GM21447 (cell line): ENCODE data around the gene PRMT7.

Source experiments
- ATAC-seq: cut with Tn5 transposase; IDR thresholded peaks from one replicate; pipeline ENCODE4 v1.9.1; 2021; ENCODE audit not compliant: unreplicated experiment

PRMT7 gene

DNA sequence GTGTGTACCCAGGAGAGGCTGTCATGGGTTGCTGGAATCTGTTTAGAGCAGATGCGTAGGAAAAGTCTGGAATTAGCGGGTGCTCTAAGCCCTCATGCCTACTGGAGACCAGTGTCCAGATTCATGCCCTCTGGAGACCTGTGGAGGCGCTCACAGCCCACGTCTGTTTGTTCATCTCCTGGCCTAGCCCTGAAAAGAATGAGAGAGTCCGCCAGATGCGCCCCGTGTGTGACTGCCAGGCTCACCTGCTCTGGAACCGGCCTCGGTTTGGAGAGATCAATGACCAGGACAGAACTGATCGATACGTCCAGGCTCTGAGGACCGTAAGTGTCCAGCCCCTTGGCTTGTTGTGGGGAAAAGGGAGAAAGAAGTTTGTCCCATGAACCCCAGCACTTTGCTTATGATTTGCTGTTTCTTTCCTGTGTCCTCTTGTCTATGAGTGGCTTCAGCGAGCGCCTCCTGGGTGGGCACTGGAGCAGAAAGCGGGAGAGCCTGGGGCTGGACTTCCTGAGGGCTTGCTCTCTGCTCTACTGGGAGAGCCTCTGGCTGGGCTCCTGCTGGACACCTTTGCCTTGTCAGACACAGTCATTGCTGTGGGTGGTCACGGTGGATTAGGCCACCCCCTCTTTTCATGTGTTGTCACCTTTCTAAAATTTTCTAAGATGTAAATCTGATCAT lies 35.3 kb downstream of the PRMT7 start:
- ATAC-seq, result no peak

DNA sequence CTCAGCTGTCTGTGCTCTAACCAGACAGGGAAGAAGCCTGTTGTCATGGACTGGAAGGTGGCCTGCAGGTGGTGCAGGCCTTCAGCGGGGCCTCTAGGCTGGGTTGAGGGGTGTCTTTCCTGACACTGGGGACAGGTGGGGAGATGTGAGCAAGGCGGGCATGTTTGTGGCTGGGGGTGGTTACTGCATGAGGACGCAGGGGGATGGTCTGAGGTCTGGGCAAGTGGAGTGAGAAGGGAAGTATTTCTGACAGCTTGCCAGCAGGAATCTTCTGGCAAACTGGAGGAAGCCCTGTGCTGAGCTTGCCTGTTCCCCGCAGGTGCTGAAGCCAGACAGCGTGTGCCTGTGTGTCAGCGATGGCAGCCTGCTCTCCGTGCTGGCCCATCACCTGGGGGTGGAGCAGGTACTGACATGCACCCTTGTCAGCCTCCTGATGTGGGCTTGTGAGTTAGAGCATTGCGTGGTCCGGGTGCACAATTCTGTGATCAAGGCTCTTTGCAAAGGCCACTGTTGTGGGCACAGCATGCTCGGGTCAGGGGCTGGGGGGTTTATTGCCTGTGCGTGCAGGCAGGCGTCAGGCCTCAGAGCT lies 36.2 kb downstream of the PRMT7 start:
- no peak for ATAC-seq

DNA sequence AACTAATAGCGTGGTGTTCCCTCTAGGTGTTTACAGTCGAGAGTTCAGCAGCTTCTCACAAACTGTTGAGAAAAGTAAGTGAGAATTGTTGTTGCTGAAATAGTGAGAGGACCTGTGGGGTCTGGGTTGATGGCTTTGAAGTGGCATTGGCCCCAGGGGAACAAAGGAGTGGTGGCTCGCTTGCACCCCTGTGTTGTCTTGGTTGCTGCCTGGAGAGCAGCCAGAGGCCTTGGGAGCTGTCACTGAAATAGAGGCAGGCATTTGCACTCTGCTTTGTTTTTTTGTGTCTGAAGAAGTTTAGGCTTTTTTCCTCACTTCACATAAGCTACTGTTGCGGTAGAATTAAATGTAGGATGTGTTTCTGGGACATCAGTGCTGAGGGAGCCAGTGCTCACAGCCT lies 36.8 kb downstream of the PRMT7 start:
- ATAC-seq, result no peak

DNA sequence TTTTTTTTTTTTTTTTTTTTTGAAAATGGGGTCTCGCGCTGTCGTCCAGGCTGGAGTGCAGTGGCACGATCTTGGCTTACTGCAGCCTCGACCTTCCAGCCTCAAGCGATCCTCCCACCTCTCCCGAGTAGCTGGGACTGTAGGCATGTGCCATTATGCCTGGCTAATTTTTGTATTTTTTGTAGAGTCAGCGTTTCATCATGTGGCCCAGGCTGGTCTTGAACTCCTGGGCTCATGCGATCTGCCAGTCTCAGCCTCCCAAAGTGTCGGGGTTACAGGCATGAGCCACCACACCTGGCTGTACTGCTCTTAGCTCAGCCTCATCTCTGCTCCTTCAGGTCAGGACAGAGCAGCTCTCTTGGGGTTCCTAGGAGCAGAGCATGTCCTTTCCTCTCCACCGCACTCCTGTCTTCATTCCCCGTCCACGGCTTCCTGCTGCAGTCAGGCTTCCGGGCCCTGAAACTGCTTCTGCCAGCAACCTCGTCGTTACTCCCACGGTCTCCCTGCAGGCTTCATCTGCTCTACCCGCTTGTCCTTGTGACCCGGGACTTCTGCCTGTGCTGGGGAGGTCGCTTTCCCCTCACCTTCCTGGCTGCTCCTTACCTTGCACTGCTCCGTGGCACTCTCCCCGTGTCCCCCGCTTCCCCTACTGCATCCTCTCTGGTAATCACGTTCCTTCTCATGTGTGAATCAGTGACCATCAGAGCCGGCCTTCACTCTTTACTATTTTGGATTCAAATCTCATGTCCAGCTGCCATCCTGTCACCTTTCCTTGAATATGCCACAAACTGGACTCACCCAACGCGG lies 38.0 kb downstream of the PRMT7 start:
- ATAC-seq, result no peak

DNA sequence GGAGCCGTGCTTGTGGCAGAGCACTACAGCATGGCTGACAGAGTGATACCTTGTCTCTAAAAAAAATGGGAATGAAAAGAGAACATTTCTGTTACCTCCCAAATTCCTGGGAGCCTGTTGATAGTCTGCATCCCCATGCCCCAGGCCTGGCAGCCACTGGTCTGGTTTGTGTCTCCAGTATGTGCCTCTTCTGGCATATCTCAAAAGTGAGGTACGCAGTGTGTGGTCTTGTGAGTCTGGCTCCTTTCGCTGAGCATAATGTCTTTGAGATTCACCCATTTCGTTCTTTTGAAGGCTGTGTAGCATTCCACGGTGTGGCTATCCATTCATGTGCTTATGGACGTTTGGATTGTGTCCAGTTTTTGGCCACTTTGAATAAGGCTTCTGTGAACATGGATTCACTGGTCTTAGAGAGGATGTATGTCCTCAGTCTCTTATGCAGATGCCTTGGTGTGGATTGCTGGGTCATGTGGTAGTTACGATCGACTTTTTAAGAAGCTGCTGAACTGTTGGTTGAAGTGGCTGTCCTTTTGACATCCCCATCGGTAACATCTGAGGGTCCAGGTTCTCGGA lies 39.1 kb downstream of the PRMT7 start:
- ATAC-seq, result no peak

DNA sequence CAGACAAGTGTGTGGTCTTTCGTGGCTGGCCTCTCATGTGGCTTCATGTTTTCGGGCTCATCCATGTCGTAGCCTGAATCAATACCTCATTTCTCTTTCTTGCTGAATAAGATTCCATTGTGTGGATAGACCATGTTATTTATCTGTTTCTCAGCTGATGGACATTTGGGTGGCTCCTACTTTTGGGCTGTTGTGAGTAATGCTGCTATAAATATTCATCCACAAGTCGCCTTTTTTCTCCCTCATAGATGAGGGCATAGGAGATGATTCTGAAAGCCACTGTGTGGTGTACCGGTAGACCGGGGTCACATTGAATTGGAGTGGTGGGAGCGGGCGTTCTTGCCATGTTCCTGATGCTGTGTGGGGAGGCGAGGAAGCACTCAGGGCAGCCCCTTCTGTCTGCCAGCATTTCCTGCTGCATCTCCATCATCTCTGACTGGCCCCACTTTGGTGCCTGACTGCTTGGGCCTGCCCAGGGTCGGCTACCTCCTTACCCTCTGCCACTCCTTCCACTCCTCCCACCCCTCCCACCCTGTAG lies 40.1 kb downstream of the PRMT7 start:
- no peak for ATAC-seq

DNA sequence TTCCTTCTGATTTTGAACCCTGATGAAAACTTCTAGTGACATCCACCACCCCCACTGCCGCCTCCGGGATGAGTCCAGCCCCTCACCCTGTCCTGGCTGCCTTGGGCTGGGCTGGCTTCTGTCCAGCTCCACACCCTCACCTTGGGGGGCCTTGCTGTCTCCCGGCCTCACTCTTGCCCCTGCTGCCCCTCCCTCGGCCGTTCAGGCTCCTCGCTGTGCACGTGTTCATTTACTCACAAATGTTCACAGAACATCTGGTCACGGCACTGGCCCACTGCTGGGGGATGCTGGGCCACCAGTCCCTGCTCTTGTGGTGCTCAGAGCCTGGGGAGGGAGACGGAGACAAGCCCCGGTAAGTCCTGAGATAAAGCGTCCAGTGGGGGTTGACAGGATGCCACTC lies 40.6 kb downstream of the PRMT7 start:
- no peak for ATAC-seq

DNA sequence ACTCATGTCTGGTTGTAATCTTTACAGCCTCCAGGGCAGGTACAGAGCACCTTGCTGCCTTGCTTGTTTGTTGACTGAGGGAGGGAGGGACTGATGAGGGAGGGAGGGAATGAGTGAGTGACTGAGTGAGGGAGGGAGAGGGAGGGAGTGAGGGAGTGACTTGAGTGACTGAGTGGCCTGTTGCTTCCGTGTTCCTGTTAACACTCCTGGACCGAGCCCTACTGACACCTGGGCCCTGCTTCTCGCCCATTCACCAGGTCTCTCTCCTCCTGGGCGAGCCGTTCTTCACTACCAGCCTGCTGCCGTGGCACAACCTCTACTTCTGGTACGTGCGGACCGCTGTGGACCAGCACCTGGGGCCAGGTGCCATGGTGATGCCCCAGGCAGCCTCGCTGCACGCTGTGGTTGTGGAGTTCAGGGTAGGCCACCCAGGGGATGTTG lies 41.2 kb downstream of the PRMT7 start:
- ATAC-seq, result no peak

DNA sequence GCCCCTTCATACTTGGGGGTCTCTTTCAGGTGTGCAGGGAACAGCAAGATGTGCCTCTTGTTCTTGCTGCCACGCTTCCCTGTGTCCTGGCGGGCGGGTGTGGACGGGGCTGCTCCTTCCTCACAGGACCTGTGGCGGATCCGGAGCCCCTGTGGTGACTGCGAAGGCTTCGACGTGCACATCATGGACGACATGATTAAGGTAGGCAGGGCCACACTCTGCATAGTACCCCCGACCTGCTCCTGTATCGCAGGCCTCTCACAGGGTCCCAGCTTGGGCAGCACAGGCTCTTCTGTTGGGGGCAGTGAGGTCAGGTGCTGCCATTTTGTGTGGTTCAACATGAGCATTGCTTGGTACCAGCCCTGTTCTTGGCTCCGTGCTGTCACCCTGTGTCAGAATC lies 42.5 kb downstream of the PRMT7 start:
- no peak for ATAC-seq

DNA sequence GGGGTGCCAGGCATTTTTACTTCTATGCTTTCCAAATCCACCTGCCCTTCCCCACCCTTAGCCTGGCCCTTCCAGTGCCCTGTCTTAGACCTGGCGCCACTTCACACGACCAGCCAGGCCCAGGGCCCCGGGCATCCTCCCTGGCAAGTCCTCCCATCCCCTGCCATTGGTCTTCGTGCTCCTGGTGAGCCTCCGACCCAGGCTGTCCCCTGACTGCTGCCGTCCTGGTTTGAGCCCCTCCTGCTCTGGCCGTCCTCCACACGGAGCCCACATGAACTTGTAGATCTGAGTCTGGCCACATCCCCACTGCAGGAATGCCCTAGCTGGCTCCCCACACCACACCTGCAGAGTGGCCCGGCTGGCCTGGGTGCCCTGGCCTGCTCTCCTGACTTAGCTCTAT lies 44.0 kb downstream of the PRMT7 start:
- no peak for ATAC-seq

DNA sequence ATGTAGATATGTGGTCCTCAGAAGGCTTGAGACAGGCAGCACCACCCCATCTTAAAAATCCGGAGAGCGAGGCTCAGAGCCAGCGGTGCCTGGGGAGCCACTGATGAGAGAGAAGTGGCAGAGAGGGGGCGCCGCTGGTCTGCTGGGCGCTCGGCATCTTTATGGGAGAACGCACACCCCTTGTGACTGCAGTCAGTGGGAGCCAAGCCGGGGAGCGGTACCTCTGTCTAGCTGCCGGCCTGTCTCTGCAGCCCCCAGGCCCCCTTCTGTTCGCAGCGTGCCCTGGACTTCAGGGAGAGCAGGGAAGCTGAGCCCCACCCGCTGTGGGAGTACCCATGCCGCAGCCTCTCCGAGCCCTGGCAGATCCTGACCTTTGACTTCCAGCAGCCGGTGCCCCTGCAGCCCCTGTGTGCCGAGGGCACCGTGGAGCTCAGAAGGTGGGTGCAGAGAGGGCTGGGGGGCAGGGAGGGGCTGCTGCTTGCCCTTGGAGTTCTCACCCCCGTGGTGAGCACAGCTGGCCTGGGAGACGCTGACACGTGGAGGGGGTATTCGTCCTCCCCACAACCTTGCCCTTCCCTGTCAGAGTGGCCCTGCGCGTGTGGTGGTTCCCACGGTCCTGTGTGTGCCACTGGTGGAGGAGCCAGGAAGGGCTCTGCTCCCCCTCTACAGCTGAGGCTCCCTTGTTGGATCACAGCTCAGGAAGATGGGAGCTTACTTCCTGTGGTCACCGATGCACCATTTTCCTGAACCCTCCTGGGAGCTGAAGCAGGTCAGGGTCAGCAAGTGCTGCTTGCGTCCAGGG lies 44.8 kb downstream of the PRMT7 start:
- ATAC-seq, result no peak

DNA sequence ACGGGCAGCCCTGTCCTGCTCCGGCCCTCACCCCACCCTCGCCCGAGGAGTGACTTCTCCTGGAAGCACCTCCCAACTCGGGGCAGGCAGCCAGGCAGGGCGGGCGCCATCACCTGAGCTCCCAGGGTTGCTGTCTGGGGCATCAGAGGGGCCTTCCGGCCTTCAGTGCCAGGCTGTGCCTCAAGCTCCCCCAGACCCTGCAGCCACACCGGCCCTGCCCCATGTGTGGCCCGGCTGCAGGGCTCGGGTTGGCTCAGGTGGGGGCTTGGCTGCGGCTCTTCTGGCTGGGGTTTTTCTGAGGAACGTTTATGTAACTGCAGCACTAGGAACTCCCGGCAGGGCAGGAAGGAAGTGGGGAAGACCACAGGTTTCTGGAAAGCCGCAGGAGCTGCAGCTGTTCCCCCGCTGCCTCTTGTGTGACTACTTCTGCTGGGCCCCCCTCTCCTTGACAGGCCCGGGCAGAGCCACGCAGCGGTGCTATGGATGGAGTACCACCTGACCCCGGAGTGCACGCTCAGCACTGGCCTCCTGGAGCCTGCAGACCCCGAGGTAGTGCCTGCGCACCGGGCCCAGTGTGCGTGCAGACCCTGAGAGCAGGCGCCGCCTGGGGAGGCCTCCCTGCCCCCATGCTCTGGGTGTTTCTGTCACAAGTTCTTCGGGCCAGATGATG lies 45.6 kb downstream of the PRMT7 start:
- peak; percentile 91 for ATAC-seq

DNA sequence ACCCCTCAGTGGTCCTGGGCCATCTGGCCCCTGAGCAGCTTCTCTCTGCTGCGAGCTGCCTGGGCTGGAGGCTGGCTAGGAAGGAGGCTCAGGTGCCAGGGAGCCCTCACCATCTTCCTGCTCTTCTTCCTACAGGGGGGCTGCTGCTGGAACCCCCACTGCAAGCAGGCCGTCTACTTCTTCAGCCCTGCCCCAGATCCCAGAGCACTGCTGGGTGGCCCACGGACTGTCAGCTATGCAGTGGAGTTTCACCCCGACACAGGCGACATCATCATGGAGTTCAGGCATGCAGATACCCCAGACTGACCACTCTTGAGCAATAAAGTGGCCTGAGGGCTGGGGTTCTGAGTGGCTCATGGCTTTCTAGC lies 46.1 kb downstream of the PRMT7 start:
- no peak for ATAC-seq

DNA sequence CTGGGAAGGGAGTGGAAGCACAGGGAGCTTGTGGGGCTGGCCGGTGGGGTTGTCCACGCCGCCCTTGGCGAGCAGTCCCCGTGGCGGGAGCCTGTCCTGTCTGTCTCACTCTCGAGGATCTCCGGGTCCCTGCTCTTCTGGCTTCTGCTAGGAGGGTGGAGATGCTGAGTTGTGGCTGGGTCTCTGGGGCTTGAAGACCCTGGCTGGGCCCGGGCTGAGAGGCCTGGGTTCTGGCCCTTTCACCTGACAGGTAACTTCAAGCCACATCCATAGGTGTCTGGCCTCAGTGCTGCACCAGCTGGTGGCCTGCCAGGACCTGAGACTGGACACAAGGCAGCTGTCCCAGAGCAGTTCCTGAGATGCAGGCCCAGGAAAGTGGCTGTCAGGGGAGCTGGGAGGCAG lies 46.7 kb downstream of the PRMT7 start:
- ATAC-seq, result no peak

DNA sequence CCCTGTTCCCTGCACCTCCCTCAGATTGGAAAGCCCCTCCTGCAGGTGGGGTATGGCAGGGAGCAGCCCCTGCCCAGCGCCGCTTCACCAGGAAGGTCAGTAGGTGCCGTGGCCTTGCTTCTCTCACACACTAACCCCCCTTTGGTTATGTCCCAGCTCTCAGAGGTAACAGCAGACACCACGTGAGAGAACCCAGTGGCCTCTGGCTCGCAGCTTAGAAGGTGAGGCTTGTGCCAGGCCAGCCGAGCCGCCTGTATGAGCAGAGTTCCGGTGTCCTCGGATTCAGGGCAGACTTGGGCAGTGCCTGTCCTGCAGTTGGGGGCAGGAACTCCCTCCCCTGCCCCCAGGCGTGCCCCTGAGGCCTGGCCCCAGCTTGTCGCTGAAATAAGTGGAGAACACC lies 47.1 kb downstream of the PRMT7 start:
- no peak for ATAC-seq

DNA sequence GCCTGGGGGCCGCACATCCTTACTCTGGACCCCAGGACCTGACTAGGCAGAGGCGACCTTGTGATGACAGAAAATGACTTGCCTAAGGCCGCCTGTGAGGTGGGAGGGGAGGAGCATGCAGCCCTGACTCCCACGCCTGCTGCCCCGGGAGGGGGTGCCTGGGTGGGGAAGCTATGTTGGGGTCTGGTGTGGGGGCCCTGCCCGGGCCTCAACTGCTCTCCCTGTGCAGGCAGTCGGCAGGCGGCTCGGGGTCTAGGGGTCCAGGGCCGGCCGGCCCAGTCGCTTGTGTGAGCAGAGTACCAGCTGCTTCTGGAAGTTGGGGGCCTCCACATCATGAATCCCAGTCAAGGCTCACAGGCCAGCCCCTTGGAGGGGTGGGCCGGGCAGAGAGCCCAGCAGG lies 48.1 kb downstream of the PRMT7 start:
- ATAC-seq, result no peak

DNA sequence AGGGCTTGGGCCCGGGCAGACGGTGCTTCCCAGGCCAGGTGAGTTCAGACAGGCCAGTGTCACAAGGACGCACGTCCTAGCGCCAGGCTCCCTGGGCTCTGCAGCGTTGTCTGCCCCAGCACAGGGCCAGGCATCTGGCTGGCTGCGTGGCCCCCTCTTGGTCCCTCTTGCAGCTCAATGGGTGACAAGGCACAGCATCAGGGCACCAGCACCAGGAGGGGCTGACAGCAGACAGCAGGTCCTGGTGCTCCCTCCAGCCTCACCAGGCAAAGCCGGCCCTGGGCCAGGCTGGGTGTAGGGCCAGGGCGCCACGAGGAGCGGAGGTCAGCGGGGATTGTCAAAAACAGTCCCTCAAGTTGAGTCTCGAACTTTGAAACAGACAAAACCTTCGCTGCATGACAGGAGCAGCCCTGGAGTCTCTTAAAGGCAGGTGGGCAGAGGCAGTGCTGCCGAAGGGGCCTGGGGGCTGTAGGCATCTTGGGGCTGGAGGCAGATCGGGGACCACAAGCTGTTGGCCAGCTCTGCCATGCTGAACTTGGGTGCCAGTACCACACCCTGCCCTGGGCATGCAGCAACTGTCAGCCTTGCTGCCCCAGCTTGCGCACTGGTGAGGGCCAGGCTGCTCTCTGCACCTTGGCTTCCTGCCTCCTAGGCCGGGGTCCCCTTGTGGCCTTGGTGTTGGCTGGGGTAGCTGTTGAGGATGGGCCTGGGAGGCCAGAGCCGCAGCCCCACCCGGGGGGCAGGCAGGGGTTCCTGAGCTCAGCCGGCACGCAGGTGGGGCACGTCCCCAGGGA lies 48.8 kb downstream of the PRMT7 start:
- ATAC-seq, result no peak

DNA sequence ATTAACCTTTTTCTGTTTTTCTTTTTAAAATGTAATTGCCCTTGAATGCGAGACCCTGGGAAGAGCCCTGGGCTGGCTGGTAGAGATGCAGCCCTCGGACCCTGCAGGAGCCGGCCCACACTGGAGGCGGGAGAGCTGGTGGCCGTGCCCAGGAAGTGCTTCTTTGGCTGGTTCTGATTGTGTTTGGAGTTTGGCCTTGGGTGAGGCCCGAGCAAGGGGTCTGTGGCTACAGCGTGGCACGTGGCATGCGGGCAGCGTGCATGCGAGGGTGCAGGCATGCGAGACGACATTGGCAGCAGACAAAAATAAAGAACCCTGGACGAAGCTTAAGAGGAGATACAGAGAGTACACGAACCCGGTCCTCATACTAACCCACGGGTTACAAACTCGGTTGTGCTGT lies 49.7 kb downstream of the PRMT7 start:
- no peak for ATAC-seq

DNA sequence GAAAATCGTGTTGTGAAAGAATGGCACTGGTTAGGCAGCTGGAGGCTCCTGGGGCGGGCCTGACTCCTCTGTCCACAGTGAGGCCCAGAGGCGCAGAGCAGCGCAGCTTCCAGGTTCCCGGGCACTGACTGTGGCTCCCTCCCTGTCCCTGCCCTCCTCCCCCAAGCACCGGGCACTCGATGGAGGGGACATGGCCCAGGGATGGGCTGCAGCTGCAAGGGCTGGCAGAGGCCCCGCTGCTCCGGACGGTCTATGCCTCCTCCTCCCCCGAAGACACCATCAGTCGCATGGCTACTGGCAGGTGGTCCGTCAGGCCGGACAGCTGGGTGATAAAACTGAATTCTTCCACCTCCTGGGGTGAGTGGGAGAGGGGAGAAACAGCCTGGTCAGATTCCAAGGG lies 50.1 kb downstream of the PRMT7 start:
- no peak for ATAC-seq

DNA sequence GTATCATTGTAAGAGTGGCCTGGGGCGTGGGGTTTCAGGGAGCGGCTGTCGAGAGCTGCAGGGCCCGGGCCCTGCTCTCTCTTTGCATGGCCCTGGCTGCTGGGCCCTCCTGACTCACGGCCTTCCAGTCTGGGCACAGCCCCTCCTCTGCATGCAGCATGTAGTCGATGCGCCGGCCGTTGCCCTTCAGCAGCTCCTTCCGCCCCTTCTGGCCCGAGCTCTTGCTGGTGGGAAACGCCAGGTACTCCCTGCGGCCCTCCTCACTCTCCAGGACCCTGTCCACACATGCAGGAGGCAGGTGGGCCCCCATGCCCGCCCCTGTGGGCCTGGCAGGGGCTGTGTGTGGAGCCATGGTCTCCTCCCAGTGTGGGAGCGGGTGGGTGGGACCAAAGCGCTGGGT lies 50.7 kb downstream of the PRMT7 start:
- no peak for ATAC-seq
